Stimulated activated CD8-positive, alpha-beta memory T cell treated with anti-CD3 and anti-CD28 coated beads, Interleukin-4, amount 100 ng/mL, for 48 hours (primary cell): ENCODE measurements around the gene HOXD12.

ENCODE experiments used
- DNase-seq: peaks from one replicate; pipeline ENCODE4 v3.0.0-alpha.2; 2020

HOXD12 gene

DNA sequence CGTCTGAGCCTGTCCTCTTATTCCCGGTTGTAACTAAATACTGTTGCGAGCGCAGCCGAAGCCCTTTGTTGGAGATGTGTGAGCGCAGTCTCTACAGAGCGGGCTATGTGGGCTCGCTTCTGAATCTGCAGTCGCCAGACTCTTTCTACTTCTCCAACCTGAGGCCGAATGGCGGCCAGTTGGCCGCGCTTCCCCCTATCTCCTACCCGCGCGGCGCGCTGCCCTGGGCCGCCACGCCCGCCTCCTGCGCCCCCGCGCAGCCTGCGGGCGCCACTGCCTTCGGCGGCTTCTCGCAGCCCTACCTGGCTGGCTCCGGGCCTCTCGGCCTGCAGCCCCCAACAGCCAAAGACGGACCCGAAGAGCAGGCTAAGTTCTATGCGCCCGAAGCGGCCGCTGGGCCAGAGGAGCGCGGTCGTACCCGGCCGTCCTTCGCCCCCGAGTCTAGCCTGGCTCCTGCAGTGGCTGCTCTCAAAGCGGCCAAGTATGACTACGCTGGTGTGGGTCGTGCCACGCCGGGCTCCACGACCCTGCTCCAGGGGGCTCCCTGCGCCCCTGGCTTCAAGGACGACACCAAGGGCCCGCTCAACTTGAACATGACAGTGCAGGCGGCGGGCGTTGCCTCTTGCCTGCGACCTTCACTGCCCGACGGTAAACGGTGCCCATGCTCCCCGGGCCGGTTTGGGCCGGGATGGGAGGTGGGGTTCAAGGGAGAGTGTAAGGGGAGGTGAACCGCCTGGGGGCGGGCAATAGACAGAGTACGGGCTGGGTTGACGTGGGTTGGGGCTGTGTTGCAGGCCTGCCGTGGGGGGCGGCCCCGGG lies at the start of gene HOXD12:
Gene HOXD12 (plus strand): TSS at position 68 of the 819 bp plus-strand sequence. CDS start 7 bp downstream, at position 75.
- DNase-seq = peak; percentile 22

GRCh38 chr2:176056406-176056805 lies 43.2 kb upstream of the HOXD12 start:
- no peak for DNase-seq

DNA sequence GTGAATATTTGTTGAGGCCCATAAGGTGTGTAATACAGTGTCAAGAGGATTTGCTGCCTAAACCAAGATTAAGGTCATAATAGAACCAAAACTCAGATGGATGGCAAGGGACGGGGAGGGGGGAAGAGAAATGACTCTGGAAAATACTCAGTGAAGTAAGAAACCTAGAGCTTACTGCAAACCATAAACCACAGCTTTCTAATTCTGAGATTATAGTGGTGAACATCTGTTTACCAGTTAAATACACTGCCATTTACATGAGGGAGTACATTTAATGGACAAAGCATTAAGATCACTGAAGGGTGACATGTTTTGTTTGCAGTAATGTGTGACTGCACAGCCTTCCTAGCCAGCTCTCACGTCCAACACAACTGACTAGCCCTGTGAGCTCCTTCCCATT lies 35.6 kb upstream of the HOXD12 start:
- DNase-seq = no peak

GRCh38 chr2:176066645-176067588 lies 32.7 kb upstream of the HOXD12 start:
- DNase-seq = no peak

DNA sequence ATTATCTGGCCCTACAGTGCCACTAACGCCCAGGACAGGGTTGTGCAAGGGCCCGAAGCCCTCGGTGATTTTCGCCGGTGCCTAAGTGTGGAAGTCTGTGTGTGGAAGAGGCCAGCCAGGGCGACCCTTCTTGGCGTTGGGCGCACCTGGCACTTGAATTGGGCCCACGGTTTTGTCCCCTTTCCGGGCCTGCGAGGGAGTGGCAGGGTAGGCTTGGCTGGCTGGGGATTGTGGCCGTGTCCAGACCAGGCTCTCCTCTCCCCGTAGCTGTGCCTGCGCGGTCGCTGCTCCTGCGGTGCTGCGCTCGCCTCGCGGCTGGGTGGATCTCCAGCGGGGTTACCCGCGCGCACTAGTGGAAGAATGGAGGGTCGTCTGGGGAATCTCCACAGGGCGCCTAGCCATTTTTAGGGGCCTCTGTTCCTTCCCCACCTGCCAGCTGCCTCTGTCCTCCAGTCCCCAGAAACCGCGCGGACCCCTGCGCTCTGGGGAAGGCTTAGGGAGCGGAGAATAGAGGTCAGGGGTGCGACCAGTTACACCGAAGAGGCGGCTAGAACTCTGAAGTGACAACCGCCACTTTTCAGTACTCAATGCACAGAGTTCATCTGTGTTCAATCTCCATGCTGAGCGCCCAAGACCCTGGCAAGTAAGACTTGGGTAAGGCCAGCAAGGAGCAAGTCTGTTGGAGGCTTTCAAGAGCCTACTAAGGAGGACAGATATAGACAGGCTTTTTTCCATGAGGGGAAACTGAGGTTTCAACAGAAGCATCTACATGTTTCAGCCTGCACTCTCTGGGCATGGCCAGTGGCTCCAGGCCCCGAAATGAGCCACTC lies 31.8 kb upstream of the HOXD12 start:
- DNase-seq = no peak

DNA sequence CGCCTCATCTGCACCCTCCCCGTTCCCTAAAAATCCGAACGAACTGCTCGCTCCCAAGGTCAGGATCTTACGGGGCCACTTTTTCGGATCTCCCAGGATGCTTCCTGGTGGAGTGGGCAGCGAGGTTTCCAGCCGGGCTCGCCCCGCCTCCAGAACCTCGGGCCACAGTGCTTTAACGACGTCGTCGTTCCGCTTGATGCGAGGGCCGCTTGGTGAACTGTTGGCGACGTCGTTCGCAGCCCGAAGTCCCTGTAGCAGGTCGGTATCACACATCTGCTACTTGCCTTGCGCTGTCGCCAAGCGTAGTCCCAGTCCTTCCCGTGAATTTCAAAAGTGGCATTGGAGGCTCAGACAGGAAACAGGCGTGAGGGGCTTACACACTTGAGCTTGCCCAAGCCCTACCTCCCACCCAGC lies 31.2 kb upstream of the HOXD12 start:
- no peak for DNase-seq

DNA sequence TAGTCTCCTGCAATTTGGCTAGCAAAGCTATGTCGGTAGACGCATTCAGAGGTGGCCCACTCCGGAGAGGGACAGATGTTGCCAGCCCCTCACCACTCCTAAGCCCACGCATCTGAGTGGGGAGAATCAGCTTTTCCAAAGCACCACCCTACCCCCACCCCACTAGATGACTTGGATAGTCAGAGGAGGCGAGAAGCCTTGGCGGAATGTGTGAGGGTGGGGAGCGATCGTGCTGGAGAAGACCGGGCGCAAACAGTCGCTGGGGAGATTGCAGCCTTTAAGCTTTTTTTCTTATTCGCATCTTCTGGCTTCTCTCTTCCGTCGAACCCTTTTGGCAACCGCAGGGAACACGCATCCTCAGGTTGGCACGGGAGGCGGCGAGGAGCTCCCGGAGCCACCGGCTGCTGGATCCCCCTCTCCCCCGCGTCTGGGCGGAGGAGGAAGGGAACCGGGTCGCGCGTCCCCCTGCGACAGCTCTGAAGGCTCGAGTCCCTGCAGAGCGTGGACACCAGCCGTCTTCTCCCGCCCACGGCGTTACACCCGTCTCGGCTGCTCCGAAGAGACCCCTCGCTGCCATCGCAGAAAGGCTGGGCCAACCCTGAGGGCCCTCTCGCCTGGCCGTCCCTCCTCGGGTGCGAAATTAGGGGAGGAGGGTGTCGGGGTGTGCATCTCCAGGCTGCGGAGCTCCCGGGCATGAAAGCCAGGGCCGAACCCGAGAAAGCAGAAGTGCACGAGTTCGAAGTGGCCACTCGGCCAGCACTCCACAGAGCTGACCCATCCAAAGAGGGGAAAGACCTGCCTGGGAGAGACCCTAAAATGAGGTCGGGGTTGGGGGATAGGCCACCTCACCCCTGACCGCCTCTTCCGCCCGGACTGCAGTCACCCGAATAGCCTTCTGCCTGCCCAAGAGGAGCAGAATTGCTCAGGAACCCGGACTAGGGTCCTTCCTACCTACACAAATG lies 28.0 kb upstream of the HOXD12 start:
- no peak for DNase-seq

- no peak for DNase-seq
Measured at GRCh38 chr2:176072292-176072669, 27.3 kb upstream of the HOXD12 start.

- no peak for DNase-seq
Measured at GRCh38 chr2:176072951-176073904, 26.4 kb upstream of the HOXD12 start.

GRCh38 chr2:176074919-176075425 lies 24.6 kb upstream of the HOXD12 start:
- DNase-seq = no peak

GRCh38 chr2:176075481-176075880 lies 24.1 kb upstream of the HOXD12 start:
- no peak for DNase-seq

DNA sequence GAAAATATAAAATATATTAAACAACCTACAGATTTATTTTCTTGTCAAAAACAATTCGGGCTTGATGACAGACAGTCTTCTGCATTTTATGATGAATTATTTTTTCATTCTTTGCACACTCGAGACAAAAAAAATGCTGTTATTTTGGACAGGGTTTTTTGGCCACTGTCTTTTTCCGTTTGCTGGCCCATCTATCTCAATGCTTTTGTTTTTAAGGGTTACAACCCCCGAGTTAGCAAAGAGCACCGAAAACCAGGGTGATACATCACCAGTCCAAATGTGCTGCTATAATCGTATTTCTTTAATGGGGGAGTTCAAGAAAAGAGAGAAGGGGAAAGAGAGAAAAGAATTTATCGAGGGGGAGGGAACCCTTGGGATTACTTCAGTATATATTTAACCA lies 23.5 kb upstream of the HOXD12 start:
- no peak for DNase-seq

GRCh38 chr2:176076796-176077195 lies 22.8 kb upstream of the HOXD12 start:
- DNase-seq = no peak

- no peak for DNase-seq
Measured at GRCh38 chr2:176078541-176079284, 20.9 kb upstream of the HOXD12 start.

- no peak for DNase-seq
Measured at GRCh38 chr2:176079285-176079830, 20.2 kb upstream of the HOXD12 start.

DNA sequence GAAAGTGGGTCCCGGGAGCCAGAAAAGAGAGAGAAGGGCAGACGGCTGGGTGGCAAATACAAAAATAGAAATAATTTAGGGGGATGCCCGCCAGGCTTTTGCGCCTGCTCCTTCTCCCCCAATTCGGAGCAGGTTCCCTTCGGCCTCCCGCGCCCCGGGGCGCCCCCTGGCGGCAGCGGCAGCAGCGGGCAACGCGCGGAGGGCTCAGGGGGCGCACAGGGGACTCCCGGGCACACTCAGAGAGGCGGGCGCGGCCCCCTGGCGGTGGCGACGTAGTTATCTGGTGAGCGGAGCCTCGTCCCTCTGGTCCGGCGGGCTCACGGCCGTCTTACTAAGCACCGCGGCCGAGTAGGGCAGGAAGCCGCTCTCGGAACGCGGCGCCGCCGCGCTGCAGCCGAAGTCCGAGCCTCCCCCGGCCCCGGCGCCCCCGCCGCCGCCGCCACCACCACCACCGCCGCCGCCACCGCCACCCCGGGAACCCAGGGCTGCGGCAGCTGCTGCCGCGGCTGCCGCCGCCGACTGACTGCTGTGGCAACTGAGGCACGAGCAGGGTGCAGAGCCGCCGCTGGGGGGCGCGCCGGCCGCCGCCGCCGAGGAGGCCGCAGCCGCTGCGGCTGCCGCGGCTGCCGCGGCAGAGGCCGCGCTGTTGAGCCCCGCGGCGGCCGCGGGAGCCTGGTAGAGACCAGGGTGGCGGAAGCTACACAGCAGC lies 19.6 kb upstream of the HOXD12 start:
- DNase-seq = peak; percentile 69

DNA sequence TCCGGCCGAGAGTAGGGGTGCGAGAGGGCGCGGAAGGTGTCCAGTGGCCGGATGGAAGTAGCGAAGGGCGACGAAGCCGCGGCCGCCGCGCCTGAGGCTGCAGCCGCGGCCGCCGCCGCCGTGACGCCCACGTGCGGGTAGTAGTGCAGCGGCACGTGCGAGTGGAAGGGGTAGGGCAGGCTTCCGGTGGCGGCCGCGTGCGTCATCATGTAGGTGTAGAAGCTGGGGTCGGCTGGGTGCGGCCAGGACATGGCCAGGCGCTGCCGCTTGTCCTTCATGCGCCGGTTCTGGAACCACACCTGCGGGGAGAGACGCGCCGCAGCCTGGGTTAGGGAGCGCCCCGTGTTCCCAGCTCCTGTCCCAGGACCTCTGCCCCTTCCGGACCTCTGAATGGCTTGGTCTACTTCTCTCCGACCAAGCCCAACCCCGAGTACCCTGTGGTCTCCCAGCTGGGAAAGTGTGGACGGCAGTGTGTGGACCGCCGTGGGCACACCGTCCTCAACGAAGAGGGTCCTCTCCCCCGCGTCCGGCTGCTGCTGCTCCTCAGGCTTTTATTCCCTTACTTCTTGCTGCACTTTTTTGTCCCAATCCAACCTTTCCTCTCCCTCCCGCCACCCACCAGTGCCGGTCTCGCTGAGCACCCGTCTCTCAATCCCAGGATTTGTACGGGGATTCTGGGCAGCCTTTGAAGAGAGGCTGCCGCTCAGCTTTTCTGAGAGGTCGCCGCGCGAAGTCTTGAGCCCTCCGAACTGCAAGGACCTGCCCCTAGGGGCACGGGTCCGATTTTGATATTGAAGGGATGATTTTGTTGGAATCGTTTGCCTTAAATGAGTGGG lies 18.8 kb upstream of the HOXD12 start:
- DNase-seq = no peak
